HG03558 (cell line): Measurements from ENCODE around the gene LYPD3.
"Not testable (repeated sequence)": the region's sequence is repeated elsewhere in the genome, so short reads cannot be mapped to it uniquely, and the experiment has no call there.

Experiments used
- ATAC-seq: cut with Tn5 transposase; IDR thresholded peaks from one replicate; pipeline ENCODE4 v1.9.1; 2021; ENCODE audit warnings: moderate number of reproducible peaks; ENCODE audit not compliant: unreplicated experiment; ENCODE audit errors: extremely low read depth

Gene LYPD3

DNA sequence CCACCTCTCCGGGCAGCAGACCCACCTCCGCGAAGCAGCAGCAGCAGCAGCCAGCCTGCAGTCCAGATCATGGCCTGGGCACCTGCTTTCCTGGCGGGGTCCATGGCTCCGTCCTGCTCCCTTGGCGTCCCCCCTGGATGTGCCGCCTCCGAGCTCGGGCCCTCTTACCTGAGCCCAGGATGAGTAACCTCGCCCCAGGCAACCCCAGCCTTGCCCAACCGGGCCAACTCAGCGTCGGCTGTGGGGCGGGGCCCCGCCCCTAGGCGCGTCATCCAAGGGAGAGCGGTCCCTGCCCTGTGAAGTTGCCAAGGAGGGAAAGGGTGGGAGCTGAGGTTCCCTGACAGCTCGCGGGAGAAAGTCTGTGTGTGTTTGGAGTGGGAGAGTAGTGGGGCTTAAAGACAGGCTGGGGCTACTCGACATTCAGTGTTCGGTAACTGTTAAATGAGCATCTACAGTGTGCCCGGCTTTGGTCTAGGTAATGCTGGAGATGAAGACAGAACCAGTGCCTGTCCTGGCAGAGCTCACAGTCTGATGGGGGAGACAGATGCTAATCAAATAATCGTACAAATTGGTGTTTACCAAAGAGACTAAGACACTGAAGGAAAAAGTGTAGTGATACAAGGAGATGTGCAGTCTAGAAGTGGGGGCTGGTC lies at the start of gene LYPD3:
Gene LYPD3 (minus strand): TSS at position 141 of the 653 bp plus-strand sequence. CDS start 37 bp downstream, at position 104.
- no peak for ATAC-seq

- ATAC-seq = not testable (repeated sequence)
Observed at GRCh38 chr19:43512399-43512798, 47.0 kb upstream of the LYPD3 start.

GRCh38 chr19:43511324-43511723 lies 45.9 kb upstream of the LYPD3 start:
- ATAC-seq = no peak

DNA sequence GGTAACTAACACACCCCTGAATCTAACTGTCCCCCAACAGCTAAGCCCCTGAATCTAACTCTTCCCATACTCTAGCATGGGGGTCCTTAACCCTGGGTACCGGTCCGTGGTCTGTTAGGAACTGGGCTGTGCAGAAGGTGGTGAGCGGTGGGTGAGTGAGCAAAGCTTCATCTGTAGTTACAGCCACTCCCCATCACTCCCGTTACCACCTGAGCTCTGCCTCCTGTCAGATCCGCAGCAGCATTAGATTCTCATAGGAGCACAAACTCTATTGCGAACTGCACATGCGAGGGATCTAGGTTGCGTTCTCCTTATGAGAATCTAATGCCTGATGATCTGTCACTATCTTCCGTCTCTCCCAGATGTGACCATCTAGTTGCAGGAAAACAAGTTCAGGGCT lies 45.3 kb upstream of the LYPD3 start:
- ATAC-seq = no peak

DNA sequence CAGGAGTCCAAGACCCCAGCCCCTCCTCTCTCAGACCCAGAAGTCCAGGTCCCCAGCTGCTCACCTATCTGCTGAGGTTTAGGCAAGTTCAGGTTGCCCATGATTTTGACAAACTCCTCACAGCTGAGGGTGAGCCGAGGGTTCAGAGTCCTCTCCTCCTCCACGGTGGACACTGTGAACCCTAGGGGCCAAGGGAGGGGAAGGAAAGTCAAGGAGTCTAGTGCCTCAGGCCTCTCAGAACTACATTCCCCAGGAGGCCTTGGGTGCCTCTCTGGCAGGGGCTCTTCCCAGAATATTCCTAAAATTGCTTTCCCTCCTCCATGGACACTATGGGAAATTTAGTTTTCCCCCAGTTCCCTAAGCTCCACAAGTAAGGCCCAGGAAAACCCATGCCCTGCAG lies 42.5 kb upstream of the LYPD3 start:
- ATAC-seq = no peak

GRCh38 chr19:43506629-43507028 lies 41.2 kb upstream of the LYPD3 start:
- ATAC-seq = no peak

- ATAC-seq = no peak
Observed at GRCh38 chr19:43505941-43506340, 40.5 kb upstream of the LYPD3 start.

GRCh38 chr19:43505186-43505456 lies 39.7 kb upstream of the LYPD3 start:
- ATAC-seq = no peak

GRCh38 chr19:43504426-43505185 lies 39.2 kb upstream of the LYPD3 start, which contains the start of gene PHLDB3:
Gene PHLDB3 (minus strand): TSS chr19:43504746. CDS start chr19:43504118, 628 bp downstream.
- ATAC-seq = peak; percentile 7

- peak; percentile 47 for ATAC-seq
Observed at GRCh38 chr19:43503501-43504425, 38.4 kb upstream of the LYPD3 start.

DNA sequence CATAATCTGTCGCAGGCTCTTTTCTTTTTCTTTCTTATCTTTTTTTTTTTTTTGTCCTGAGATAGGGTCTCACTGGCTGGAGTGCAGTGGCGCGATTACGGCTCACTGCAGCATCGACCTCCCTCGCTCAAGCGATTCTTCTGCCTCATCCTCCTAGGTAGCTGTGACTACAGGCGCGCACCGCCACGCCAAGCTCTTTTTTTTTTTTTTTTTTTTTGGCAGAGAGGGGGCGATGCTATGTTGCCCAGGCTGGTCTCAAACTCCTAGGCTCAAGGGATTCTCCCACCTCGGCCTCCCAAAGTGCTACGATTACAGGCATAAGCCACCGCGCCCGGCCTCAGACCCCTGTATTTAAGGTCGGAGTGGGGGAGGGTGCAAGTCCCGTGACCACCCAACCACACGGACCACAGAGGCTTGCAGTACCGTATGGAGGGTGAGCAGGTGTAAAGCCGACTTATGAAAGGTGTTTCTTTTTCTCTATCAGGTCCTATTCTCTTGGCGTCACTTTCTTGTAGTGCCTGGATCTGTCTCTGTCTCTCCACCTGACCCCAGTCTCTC lies 37.1 kb upstream of the LYPD3 start:
- no peak for ATAC-seq

GRCh38 chr19:43501661-43502418 lies 36.4 kb upstream of the LYPD3 start:
- no peak for ATAC-seq

- no peak for ATAC-seq
Observed at GRCh38 chr19:43499042-43499441, 33.6 kb upstream of the LYPD3 start.

GRCh38 chr19:43498233-43498842 lies 32.9 kb upstream of the LYPD3 start:
- ATAC-seq = no peak

- no peak for ATAC-seq
Observed at GRCh38 chr19:43496960-43497359, 31.6 kb upstream of the LYPD3 start.

DNA sequence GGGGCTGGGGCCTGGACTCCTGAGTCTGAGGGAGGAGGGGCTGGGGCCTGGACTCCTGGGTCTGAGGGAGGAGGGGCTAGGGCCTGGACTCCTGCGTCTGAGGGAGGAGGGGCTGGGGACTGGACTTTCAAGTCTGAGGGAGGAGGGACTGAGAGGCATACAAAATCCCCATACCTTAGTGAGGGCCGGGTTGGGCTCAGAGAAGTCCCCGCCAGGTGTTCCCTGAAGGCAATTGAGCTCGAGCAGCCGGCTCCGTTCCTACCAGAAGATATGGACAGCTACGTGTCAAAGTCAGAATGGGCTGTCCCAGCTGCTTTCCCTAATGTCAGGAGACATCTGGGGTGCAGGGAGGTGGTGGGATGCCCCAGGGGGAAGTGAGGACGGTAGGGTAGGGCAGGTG lies 29.7 kb upstream of the LYPD3 start:
- no peak for ATAC-seq

- no peak for ATAC-seq
Observed at GRCh38 chr19:43490759-43491158, 25.4 kb upstream of the LYPD3 start.

DNA sequence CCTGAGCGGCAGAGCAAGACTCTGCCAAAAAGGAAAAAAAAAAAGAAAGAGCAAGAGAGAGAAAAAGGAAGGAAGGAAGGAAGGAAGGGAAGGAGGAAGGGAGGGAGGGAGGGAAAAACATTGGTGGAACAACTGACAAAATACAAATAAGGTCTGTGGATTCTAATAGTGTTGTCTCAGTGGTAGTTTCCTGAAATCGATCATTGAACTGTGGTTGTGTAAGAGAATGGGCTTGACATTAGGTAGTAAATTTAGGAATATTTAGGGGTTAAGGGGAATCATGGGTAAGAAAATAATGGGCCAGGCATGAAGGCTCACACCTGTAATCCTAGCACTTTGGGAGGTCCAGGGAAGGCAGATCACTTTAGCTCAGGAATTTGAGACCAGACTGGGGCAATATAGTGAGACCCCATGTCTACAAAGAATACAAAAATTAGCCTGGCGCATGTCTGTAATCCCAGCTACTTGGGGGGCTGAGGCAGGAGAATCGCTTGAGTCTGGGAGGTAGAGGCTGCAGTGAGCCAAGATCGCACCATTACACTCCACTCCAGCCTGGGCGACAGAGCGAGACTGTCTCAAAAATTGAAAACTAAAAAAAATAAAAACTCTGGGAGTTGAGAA lies 24.7 kb upstream of the LYPD3 start:
- ATAC-seq = no peak

DNA sequence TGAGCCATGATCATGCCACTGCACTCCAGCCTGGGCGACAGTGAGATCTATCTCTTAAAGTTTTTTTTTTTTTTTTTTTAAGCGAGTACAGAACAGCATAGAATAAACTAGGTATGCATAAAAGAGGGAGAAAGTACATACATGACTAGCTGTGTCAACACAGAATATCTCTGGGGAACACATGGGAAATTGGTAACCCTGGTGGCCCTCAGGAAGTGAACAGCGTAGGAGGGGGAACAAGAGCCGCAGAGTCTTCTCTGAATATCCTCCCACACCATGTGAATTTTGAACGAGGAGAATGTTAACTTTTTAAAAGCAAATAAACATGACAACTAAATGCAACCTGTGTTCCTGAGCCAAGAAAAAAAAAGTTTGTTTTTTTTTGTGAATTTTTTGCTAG lies 23.9 kb upstream of the LYPD3 start:
- ATAC-seq = no peak
